Endometrial microvascular endothelial cells (primary cell): Measurements from ENCODE around the gene USP17L12. TPM values are rescaled to one million over a fixed set of nuclear protein-coding genes. Genes with fewer than 3 reads are reported as not detected.
"Not testable (repeated sequence)": the region's sequence is repeated elsewhere in the genome, so short reads cannot be mapped to it uniquely, and the experiment has no call there.

Source experiments
- in situ Hi-C: cut with HindIII; loops from 2 replicates; pipeline ENCODE4 v1.10.0; 2017; ENCODE audit warnings: low sequenced_read_pairs, low pct_unique_long_range_greater_than_20kb; ENCODE audit errors: inconsistent ontology term
- total RNA-seq: library from RNA; depleted of rRNA; stranded (reverse); fragments of >200 nt; gene quantifications from one replicate; pipeline ENCODE4 v1.2.3, GENCODE V29; 2015; ENCODE audit errors: inconsistent ontology term

USP17L12 gene
- total RNA-seq, result not detected

DNA sequence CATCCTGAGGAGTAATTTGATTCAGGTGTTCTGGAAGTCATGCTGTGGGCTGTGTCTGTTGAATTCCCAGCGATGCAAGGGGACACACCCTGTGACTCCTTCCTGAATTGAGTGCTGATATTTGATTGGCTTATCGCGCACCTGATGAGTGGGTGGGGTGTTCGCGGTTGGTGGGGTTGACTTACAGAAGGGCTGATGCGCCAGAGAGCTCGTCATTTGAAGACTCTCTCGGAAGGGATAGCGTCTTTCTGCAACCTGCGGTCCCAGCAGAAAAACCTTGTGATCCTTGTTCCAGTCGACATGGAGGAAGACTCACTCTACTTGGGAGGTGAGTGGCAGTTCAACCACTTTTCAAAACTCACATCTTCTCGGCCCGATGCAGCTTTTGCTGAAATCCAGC is at the start of gene USP17L12:
TSS of gene USP17L12 (plus strand) at position 301 of the 400 bp plus-strand sequence. CDS start at position 301, 0 bp downstream.
- in situ Hi-C loops, result not testable (repeated sequence)

DNA sequence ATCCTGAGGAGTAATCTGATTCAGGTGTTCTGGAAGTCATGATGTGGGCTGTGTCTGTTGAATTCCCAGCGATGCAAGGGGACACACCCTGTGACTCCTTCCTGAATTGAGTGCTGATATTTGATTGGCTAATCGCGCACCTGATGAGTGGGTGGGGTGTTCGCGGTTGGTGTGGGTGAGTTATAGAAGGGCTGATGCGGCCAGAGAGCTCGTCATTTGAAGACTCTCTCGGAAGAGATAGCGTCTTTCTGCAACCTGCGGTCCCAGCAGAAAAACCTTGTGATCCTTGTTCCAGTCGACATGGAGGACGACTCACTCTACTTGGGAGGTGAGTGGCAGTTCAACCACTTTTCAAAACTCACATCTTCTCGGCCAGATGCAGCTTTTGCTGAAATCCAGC is 9.6 kb upstream of the USP17L12 start, which contains the start of gene USP17L10:
TSS of gene USP17L10 (plus strand) at position 301 of the 400 bp plus-strand sequence. CDS start at position 301, 0 bp downstream.
- in situ Hi-C loops, result not testable (repeated sequence)

GRCh38 chr4:9214701-9215100 is 5.3 kb upstream of the USP17L12 start:
- in situ Hi-C loops, result not testable (repeated sequence)

- in situ Hi-C loops, result not testable (repeated sequence)
Measured at GRCh38 chr4:9215105-9215504, 4.8 kb upstream of the USP17L12 start, which contains the start of gene USP17L11. Gene USP17L11, plus strand, starts transcription at chr4:9215405. Its CDS starts 0 bp downstream, at chr4:9215405.

- in situ Hi-C loops, result not testable (repeated sequence)
Measured at GRCh38 chr4:9224596-9224995, 4.6 kb downstream of the USP17L12 start, which contains the start of gene USP17L13. Gene USP17L13, plus strand, starts transcription at chr4:9224896. Its CDS starts 0 bp downstream, at chr4:9224896.

DNA sequence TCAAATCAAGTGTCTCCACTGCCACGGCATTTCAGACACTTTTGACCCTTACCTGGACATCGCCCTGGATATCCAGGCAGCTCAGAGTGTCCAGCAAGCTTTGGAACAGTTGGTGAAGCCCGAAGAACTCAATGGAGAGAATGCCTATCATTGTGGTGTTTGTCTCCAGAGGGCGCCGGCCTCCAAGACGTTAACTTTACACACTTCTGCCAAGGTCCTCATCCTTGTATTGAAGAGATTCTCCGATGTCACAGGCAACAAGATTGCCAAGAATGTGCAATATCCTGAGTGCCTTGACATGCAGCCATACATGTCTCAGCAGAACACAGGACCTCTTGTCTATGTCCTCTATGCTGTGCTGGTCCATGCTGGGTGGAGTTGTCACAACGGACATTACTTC is 10.3 kb downstream of the USP17L12 start:
- in situ Hi-C loops, result not testable (repeated sequence)

DNA sequence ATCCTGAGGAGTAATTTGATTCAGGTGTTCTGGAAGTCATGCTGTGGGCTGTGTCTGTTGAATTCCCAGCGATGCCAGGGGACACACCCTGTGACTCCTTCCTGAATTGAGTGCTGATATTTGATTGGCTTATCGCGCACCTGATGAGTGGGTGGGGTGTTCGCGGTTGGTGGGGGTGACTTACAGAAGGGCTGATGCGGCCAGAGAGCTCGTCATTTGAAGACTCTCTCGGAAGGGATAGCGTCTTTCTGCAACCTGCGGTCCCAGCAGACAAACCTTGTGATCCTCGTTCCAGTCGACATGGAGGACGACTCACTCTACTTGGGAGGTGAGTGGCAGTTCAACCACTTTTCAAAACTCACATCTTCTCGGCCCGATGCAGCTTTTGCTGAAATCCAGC is 14.1 kb downstream of the USP17L12 start, which contains the start of gene USP17L15:
TSS of gene USP17L15 (plus strand) at position 301 of the 400 bp plus-strand sequence. CDS start at position 301, 0 bp downstream.
- in situ Hi-C loops, result not testable (repeated sequence)

- in situ Hi-C loops, result not testable (repeated sequence)
Measured at GRCh38 chr4:9238461-9238860, 18.5 kb downstream of the USP17L12 start.

- in situ Hi-C loops, result not testable (repeated sequence)
Measured at GRCh38 chr4:9243579-9243978, 23.6 kb downstream of the USP17L12 start, which contains the start of gene USP17L17. Gene USP17L17, plus strand, starts transcription at chr4:9243879. Its CDS starts 0 bp downstream, at chr4:9243879.

DNA sequence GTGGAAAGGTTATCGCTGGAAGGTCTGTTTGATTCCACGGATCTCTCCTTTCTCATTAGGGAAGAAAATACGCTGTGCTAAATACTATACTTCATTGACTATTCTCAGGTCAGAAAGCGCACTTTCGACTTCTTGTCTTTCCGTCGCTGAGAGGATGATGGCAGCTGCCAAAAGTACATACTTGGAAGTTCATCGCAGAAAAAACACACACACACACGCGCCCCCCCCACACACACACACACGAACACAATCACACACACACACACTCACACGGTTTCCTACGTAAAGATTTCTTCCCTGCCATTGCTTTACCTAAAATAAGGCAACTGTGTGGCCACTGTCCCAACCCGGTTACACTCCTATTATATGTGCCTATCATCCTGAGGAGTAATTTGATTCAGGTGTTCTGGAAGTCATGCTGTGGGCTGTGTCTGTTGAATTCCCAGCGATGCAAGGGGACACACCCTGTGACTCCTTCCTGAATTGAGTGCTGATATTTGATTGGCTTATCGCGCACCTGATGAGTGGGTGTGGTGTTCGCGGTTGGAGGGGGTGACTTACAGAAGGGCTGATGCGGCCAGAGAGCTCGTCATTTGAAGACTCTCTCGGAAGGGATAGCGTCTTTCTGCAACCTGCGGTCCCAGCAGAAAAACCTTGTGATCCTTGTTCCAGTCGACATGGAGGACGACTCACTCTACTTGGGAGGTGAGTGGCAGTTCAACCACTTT is 28.2 kb downstream of the USP17L12 start, which contains the start of gene USP17L18:
TSS of gene USP17L18 (plus strand) at position 678 of the 728 bp plus-strand sequence. CDS start at position 678, 0 bp downstream.
- in situ Hi-C loops, result not testable (repeated sequence)

- in situ Hi-C loops, result not testable (repeated sequence)
Measured at GRCh38 chr4:9253078-9253477, 33.1 kb downstream of the USP17L12 start, which contains the start of gene USP17L19. Gene USP17L19, plus strand, starts transcription at chr4:9253378. Its CDS starts 0 bp downstream, at chr4:9253378.

GRCh38 chr4:9257824-9258223 is 37.9 kb downstream of the USP17L12 start, which contains the start of gene USP17L20:
Gene USP17L20, plus strand, starts transcription at chr4:9258124. Its CDS starts 0 bp downstream, at chr4:9258124.
- in situ Hi-C loops, result not testable (repeated sequence)

DNA sequence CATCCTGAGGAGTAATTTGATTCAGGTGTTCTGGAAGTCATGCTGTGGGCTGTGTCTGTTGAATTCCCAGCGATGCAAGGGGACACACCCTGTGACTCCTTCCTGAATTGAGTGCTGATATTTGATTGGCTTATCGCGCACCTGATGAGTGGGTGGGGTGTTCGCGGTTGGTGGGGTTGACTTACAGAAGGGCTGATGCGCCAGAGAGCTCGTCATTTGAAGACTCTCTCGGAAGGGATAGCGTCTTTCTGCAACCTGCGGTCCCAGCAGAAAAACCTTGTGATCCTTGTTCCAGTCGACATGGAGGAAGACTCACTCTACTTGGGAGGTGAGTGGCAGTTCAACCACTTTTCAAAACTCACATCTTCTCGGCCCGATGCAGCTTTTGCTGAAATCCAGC is 42.6 kb downstream of the USP17L12 start, which contains the start of gene USP17L21:
TSS of gene USP17L21 (plus strand) at position 301 of the 400 bp plus-strand sequence. CDS start at position 301, 0 bp downstream.
- in situ Hi-C loops, result not testable (repeated sequence)

DNA sequence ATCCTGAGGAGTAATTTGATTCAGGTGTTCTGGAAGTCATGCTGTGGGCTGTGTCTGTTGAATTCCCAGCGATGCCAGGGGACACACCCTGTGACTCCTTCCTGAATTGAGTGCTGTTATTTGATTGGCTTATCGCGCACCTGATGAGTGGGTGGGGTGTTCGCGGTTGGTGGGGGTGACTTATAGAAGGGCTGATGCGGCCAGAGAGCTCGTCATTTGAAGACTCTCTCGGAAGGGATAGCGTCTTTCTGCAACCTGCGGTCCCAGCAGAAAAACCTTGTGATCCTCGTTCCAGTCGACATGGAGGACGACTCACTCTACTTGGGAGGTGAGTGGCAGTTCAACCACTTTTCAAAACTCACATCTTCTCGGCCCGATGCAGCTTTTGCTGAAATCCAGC is 47.4 kb downstream of the USP17L12 start, which contains the start of gene USP17L22:
TSS of gene USP17L22 (plus strand) at position 301 of the 400 bp plus-strand sequence. CDS start at position 301, 0 bp downstream.
- in situ Hi-C loops, result not testable (repeated sequence)

Other genes with a start within 250 kb of the USP17L12 start
- gene FAM90A26, start 49.7 kb upstream of the USP17L12 start, total RNA-seq, result not detected
- gene USP17L10, start 9.5 kb upstream of the USP17L12 start, total RNA-seq, result not detected
- gene USP17L11, start 4.7 kb upstream of the USP17L12 start, total RNA-seq, result not detected
- not detected for gene USP17L13, start 4.7 kb downstream of the USP17L12 start, total RNA-seq
- gene USP17L15, start 14.2 kb downstream of the USP17L12 start, total RNA-seq, result not detected
- not detected for gene USP17L17, start 23.7 kb downstream of the USP17L12 start, total RNA-seq
- not detected for gene USP17L18, start 28.5 kb downstream of the USP17L12 start, total RNA-seq
- gene USP17L19, start 33.2 kb downstream of the USP17L12 start, total RNA-seq, result not detected
- not detected for gene USP17L20, start 38.0 kb downstream of the USP17L12 start, total RNA-seq
- not detected for gene USP17L21, start 42.7 kb downstream of the USP17L12 start, total RNA-seq
- not detected for gene USP17L22, start 47.5 kb downstream of the USP17L12 start, total RNA-seq
- gene USP17L24, start 105.0 kb downstream of the USP17L12 start, total RNA-seq, result not detected
- not detected for gene USP17L25, start 109.8 kb downstream of the USP17L12 start, total RNA-seq
- not detected for gene USP17L26, start 114.5 kb downstream of the USP17L12 start, total RNA-seq
- not detected for gene USP17L5, start 119.3 kb downstream of the USP17L12 start, total RNA-seq
- not detected for gene USP17L27, start 124.0 kb downstream of the USP17L12 start, total RNA-seq
- gene USP17L28, start 128.7 kb downstream of the USP17L12 start, total RNA-seq, result not detected
- gene USP17L29, start 133.5 kb downstream of the USP17L12 start, total RNA-seq, result not detected
- gene USP17L30, start 143.0 kb downstream of the USP17L12 start, total RNA-seq, result not detected
- gene DEFB131A, start 224.3 kb downstream of the USP17L12 start, total RNA-seq, result not detected